GM18508 (cell line): ENCODE data around the gene MUTYH.

Experiments
- ATAC-seq: cut with Tn5 transposase; IDR thresholded peaks from one replicate; pipeline ENCODE4 v1.9.1; 2021; ENCODE audit warnings: moderate number of reproducible peaks; ENCODE audit not compliant: insufficient read depth, unreplicated experiment

The MUTYH gene

DNA sequence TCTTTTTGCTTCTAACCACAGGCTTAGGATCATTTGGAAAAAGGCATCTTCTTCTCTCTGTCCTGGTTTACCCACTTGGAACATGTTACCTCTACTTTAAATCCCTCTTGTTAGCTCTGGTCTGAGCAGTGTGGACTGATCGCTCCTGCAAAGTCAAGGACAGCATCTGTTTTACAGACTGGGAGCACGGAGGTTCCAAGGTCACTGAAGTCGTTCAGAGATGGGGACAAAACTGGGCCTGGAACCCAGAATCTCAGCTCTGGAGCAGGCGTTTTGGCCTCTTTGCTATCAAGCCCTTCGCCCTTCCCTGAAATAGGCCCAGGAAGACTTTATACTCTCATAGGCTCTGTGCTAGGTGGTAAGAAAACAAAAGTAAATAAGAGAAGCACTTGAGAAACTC is 11.3 kb upstream of the MUTYH start:
- no peak for ATAC-seq

DNA sequence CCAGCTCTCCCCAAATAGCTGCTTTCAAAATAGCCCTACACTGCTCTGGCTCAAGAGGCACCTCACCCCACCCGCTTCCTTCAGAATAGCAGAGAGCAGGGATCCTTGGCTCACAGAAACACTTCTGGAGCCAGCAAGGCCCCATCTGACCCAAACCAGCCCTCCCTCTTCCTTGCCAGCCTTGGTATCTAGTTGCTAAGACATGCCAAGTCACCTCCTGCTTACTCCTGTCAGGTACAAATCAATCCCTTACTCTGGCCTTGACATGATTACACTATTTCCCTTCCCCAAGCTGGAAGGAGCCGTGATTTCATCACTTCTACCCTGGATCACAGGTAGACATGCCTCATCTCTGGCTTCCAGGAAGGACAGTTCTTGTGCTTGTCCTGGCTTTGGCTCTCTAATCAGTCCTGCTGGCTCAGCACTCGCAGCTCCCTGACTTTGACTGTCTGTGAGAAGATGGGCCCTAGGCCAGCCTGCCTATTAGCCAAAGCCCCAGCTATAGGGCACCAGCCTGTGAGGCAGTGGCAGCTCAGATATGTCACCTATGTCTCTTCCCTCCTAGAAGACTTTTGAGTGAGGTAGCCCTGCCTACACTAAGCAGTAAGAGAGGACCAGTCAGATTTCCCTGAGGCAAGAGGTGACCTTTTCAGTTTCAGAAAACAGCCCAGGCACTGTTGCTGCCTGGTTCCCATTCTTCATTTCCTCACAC is 8.9 kb upstream of the MUTYH start:
- ATAC-seq, result no peak

DNA sequence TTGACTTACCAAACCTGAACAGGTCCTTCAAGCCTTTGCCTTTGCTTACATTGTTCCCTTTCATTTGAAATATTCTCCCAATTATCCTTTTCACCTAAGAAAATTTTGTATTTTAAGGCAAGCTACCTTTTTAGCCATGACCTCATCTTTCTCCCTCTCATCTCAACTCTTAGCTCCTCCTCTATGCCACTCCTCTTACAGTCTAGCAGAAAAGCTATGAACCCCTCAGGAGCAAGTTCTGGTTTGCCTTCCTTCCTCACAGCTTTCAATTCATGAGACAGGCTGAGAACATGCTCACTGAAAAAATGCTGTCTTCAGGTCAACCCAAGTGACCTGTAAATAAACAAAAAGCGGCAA is 8.3 kb upstream of the MUTYH start:
- ATAC-seq, result no peak

DNA sequence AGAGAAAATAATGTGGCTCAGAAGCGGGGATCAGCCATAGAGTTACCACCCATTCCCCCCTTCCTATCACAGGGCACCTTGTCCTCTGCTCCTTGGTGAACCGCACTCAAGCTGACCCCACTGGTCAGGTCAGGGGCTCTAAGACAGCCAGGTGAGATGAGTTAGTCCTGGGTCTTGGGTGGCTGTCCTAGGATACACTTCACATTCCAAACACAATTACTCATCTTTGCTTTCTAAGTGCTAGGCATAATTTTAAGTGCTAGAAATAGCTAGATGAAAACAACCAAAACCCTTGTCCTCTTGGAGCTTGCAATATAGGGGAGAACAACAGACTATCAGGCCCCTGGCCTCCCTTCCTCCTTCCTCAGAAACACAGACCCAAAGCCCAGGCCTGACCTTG is 7.8 kb upstream of the MUTYH start:
- no peak for ATAC-seq

DNA sequence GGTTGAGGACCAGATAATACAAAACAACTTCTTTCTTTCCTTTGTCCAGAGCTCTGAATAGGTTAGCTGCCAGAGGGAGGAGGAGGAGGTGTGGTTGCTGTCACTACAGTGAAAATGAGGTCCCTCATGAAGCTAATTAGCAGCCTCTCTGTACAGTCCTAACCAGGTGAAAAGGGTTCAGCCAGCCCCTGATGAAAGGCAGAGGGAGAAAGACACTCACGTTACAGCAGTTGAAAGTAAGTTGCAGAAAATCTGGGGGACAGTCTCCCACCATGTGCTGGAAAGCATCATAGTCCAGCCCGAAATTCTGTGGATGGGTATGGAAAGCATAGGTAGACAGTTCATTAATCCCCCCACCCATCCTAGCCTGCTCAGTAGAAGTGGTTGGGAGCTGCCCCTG is 6.2 kb upstream of the MUTYH start:
- ATAC-seq, result no peak

DNA sequence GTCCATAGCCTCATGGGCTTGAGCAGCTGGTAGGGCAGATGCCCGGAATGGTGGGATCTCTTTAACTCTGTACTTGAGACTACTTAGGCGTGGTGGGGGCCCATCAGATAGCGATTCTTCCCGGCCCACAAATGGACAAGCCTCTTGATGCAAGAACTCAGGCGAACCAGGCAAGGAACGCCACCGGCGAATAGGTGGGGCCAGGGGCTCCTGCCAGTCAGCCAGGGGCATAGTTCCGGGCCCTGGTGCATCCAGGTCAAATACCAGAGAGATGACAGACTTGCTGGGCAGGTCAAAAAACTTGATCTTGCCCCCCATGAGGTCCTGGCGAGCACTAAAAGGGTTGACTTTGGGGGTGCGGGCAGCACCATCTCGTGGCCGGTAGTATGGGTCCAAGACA is 4.8 kb upstream of the MUTYH start:
- no peak for ATAC-seq

DNA sequence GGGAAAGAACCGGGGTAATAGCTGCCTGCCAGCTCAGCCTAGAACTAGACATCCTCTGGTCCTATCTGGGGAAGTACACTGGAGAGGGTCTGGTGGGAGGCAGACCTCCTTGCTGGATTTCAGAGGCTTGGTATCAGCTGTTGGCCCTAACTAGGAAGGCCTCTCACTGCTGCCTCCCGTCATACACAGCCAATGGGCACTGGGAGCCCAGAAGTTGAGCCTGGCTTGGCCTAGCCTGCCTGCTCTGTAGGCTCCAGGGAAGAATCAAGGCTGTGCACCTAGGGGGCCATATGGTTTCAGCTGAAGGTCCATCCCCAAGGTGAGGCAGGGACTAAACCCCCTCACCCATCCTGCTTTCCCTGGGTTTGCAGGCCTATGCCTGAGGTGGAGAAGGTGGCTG is 4.3 kb upstream of the MUTYH start:
- ATAC-seq, result no peak

DNA sequence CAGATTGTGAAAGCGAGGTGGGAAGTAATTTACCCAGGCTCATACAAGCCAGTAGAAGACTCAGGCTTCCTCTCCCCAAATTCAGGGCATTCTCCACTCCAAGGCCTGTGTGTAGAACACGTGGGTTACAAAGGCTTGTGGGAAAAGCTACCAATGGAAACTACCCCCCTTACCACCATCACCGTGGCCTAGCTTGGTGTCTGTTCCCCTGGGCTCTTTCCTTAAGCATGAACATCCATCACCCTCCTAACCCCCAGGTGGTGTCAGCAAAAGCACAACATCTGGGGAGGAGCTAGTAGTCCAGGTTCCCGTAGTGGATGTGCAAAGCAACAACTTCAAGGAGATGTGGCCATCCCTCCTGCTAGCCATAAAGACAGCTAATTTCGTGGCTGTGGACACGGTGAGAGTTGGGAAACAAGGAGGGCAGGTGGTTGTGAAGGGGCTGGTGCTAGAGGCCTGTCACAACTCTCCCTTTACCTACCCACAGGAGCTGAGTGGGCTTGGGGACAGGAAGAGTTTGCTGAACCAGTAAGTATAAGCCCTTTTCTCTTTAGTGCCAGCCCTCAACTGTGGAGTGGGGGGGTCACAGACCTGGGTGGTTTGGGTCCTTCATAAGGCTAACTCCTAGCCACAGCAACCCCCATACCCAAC is 701 bp upstream of the MUTYH start:
- no peak for ATAC-seq

DNA sequence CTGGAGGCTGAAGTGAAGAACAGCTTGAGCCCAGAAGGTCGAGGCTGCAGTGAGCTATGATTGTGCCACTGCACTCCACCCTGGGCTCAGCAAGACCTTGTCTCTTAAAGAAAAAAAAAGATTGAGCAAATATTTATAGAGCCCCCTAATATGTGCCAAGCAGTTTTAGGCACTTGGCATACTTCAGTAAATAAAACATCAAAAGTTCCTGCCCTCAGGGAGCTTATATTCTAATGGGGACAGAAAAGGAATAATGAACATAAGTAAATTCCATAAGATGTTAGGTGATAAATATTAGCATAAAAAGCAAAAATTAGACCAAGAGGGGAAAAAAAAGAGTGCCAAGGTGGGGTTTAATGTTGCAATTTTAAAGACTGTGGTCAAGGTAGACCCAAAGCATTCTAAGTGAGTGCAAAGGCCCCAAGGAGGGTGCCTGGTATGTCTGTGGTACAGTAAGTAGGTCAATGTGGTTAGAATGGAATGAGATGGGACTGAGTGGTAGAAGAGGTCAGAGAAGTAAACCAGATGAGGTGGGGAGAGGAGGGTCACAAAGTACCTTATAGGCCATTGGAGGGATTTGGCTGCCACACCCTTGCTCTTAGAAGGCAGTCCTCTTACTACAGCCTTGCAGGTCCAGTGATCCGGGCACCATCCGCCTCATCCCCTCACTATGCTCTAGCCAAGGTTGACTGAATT is 2.5 kb downstream of the MUTYH start:
- no peak for ATAC-seq

DNA sequence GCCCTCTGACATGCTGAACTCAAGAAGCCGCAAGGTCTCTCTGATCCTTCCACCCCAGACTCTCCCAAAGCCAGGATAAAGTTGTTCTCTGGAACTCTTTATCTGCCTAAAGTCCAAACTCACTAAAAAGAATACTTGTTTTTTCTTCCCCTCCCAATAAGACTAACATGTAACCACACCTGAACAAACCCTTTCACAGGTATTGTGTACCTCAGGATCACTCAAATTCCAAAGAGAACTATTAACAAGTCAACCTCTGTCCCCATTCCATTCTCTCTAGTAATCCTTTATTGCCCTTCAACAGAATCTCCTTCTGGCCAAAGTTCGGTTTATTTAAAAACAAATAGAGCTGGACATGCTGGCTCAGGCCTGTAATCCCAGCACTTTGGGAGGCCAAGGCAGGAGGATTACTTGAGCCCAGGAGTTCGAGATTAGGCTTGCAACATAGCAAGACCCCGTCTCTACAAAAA is 4.3 kb downstream of the MUTYH start:
- no peak for ATAC-seq

DNA sequence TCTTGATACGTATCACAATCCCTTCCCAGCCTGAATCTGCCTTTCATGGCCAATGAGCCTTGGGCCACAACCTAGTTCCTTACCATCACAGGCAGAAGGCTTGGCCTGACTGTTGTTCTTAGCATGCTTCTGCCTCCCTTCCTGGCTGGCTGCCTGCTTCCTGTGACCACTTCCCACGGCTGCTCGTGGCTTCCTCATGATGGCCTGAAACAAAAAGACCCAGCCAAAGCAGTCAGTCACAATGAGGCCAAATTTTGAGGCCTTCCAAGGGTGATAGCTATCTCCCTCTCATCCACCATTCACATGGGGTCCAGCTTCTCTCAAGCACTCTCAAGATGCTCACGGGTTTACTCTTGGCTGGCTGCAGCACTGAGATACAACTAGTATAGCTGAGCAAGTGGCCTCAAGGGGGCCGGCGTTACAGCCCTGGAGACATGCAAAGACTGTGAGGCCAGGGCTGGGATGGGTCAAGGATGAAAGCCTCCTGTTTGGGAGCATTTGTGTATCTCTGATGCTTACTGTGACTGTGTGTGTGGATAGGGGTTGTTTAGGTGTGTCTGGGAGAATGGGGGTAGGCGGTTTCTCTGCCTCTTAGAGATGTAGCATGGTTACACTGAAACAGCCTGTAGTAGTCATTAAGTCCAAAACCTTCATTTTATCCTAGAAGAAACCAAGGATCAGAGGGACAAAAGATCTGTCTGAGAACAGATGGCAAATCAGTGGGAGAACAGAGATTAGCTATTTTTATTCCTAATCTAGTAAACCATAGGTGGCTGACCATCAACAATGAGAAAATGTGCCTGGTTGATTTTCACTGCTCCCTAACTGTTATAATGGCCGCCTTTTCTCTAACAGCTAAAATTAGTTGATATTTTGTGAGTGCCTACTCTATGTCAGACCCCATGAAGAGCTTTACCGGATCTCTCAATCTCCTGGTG is 5.7 kb downstream of the MUTYH start:
- no peak for ATAC-seq

DNA sequence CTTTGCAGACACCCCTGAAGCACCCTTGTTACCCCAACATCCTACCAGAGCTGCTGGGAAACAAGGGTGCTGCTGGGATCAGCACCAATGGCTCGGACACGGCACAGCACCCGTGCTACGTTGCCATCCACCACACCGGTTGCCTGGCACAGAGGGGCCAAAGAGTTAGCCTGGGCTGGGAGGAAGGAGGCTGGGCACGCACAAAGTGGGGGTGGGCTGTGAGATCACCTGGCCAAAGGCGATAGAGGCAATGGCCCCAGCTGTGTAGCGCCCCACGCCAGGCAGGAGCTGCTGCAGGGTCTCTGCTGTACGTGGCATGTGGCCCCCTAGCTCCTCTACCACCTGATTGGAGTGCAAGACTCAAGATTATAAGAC is 7.9 kb downstream of the MUTYH start:
- ATAC-seq, result no peak

DNA sequence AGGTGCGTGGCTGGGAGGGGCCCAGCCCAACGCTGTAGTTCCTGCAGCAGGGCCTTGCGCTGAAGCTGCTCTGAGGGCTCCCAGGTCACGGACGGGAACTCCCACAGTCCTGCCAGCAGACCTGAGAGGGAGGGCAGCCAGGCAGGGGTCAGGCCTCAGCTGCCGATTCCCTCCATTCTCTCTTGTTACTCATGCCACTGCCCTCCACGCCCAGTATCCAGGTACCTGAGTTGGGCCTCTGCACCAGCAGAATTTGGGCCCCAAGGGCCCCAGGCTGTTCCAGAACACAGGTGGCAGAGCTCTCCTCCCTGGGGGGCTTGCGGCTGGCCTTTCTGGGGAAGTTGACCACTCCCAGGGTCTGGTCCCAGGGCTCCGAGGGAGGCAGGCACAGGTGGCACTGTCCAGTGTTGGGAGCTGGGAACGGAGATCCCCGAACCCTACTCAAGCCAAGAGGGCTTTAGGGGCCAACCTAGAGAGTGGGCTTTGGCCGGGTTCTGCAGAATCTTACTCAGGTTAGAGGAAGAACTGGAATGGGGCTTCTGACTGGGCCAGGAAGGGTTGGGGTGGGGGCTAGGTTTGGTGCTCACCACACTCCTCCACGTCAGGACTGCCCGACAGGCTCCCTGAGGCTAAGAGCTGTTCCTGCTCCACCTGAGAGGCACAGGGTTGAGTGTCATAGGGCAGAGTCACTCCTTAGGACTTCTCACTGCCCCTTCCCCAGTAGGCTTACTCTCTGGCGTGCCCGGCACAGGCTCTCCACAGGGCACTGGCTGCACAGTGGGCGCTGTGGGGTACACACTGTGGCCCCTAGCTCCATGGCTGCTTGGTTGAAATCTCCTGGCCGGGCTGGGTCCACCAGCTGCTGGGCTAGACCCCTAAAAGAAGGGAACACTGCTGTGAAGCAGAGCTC is 8.5 kb downstream of the MUTYH start:
- no peak for ATAC-seq

DNA sequence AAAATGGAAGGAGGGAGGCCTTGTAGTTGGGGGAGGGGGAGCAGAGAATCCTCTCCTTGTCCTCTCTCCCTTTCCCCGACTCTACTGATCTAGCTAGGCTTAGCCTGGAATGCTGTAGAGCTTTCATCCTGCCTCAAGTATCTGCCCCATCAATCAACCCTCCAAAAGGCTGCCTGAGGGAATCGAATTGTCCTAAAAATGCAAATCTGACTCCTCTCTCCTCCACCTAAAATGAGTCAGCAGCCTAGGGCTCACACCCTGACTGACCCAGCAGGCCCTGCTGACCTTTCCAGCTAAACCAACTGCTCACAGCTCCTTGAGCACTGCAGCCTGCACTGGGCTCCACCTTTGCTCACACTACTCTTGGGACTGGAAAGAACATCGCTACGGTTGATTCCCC is 10.8 kb downstream of the MUTYH start:
- no peak for ATAC-seq

DNA sequence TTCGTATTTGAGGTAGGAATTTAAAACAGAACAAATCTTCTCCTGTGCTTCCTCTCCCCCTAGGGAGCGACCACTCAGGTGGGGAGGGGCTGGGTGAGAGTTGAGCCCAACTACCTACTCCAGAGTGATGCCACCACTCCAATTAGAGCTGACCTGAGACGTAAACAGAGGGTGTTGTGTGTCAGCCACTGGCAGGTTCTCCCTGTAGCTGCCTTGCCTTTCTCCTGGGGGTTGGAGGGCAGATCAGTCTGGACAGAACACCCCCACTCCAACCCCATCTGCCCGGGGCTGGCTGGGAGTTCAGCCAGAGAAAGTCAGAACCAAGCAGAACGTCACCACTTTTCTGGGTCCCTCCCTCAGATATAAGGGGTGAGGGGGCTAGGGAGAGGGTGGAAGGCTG is 11.6 kb downstream of the MUTYH start:
- no peak for ATAC-seq

DNA sequence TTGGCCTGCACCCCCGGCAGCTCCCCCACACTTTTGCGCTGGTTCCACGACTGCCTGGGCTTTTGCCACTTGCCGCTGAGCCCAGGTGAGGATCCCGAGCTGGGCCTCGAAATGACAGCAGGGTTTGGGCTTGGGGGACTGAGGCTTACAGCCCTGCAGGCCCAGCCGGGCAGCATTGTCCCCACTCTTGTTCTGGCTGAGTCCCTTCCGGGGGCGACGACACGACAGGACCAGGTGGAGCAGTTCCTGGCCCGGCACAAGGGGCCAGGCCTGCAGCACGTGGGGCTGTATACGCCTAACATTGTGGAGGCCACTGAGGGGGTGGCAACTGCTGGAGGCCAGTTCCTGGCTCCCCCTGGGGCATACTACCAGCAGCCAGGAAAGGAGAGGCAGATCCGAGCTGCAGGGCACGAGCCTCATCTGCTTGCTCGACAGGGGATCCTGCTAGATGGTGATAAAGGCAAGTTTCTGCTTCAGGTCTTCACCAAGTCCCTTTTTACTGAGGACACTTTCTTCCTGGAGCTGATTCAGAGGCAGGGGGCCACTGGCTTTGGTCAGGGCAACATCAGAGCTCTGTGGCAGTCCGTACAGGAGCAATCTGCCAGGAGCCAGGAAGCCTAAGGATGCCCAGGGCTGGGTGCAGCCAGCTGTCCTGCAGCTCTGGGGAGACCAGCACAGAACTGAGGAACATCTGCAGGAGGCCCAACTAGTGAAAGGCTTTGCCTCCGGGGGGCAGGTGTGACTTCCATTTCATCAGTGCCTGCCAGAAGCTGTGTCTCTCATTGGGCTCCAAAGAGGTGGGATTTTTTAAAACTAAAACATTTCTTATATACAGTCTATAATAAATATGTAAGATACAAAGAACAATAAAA is 12.4 kb downstream of the MUTYH start:
- ATAC-seq, result no peak

DNA sequence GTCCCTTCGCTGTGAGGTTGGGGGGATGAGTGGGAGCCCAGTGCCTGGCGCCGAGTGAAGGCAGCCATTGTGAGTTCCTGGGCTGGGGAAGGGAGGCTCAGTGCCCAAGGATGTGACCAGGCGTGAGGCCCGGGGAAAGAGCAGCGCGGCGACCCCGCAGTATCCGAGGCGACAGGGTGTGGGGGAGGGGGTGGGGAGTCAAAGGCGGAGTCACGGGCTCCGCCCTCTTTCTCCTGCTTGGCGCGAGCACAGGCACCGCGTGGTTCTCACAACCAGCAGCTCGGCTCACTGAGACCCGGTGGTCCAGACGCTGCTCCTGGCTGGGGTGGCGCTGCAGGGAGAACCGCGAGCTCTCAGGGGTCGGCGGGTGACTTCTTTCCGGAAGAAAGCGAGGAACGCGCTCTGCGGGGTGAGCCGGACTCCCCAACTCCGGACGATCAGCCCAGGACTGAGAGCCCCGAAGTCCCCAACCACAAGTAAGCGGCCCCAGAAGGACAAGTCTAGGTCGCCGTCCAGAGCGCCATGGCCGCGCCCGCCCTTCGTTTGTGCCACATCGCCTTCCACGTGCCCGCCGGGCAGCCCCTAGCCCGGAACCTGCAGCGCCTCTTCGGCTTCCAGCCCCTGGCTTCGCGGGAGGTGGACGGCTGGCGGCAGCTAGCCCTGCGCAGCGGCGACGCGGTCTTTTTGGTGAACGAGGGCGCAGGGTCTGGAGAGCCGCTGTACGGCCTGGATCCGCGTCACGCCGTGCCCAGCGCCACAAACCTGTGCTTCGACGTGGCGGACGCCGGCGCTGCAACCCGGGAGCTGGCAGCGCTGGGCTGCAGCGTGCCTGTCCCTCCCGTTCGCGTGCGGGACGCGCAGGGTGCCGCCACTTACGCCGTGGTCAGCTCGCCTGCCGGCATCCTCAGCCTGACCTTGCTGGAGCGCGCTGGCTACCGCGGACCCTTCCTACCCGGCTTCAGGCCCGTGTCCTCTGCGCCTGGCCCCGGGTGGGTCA is 13.3 kb downstream of the MUTYH start, which contains the start of gene HPDL:
HPDL (plus strand) TSS at position 269 of the 997 bp plus-strand sequence; CDS start at position 523, 254 bp downstream.
- ATAC-seq, result no peak
